ENCODE results near the gene ERCC4.

ERCC4 gene

GRCh38 chr16:13977177-13977576 lies 57.2 kb downstream of the ERCC4 start:
- H3K27ac ChIP-seq = no peak overlapping the region
- TF ChIP-seq CTCF (conservative IDR thresholded peaks at IDR 0.05) (no peak), ZFX (IDR thresholded peaks at IDR 0.05) (no peak)

GRCh38 chr16:13982451-13982850 lies 62.5 kb downstream of the ERCC4 start:
- TF ChIP-seq CTCF (conservative IDR thresholded peaks at IDR 0.05) = no peak
- no peak for TF ChIP-seq ZFX (IDR thresholded peaks at IDR 0.05)
- H3K27ac ChIP-seq = no peak overlapping the region

DNA sequence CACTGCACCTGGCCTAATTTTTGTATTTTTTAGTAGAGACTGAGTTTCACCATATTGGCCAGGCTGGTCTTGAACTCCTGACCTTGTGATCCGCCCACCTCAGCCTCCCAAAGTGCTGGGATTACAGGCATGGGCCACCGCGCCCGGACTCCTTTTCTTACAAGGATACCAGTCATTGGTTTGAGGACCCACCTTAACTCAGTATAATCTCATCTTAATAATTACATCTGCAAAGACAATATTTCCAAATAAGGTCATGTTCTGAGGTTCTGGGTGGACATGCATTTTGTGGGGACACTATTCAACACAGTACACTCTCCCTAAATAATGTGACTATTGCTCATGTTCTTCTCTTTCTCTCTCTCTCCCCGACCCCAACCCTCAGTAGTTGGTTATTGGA lies 63.7 kb downstream of the ERCC4 start:
- TF ChIP-seq CTCF (conservative IDR thresholded peaks at IDR 0.05) (no peak), ZFX (IDR thresholded peaks at IDR 0.05) (no peak)
- no peak overlapping the region for H3K27ac ChIP-seq

- no peak overlapping the region for H3K27ac ChIP-seq
- TF ChIP-seq CTCF (conservative IDR thresholded peaks at IDR 0.05) (no peak), ZFX (IDR thresholded peaks at IDR 0.05) (no peak)
Measured at GRCh38 chr16:13984794-13985193, 64.8 kb downstream of the ERCC4 start.

GRCh38 chr16:13988038-13988437 lies 68.1 kb downstream of the ERCC4 start:
- no peak for TF ChIP-seq CTCF (conservative IDR thresholded peaks at IDR 0.05)
- no peak for TF ChIP-seq ZFX (IDR thresholded peaks at IDR 0.05)

GRCh38 chr16:13992322-13992721 lies 72.4 kb downstream of the ERCC4 start:
- H3K27ac ChIP-seq = no peak overlapping the region
- TF ChIP-seq CTCF (conservative IDR thresholded peaks at IDR 0.05) (no peak), ZFX (IDR thresholded peaks at IDR 0.05) (no peak)

More at GRCh38 chr16:13988038-13988437, 68.1 kb downstream of the ERCC4 start:
- no peak overlapping the region for H3K27ac ChIP-seq

DNA sequence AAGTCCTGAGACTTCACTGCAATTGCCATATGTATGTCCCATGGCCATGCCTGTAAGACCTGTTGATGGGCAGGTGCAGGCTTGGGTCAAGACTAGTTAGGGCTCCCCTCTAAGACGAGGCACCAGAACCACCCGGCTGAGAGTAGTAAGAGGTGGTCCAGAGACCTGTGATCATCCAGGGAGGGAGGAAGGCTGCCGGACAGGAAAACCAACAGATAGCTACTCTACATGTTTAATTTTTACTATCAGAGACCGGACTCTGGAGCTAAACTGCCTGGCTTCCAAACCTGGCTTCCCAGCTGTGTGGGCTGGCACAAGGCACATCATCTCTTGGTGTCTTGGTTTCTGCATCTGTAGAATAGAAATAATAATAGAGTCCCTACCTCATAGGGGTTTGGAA lies 73.0 kb downstream of the ERCC4 start:
- TF ChIP-seq ZFX (IDR thresholded peaks at IDR 0.05) (no peak), CTCF (conservative IDR thresholded peaks at IDR 0.05) (no peak)

More for the DNA sequence above, 73.0 kb downstream of the ERCC4 start:
- no peak overlapping the region for H3K27ac ChIP-seq
